Fibroblast of skin of back (primary cell): ENCODE results near the gene SKAP1.
"Not testable (repeated sequence)": the region's sequence is repeated elsewhere in the genome, so short reads cannot be mapped to it uniquely, and the experiment has no call there.

Source experiments
- DNase-seq: peaks from one replicate; pipeline ENCODE4 v3.0.0-alpha.2; 2013

The SKAP1 gene

DNA sequence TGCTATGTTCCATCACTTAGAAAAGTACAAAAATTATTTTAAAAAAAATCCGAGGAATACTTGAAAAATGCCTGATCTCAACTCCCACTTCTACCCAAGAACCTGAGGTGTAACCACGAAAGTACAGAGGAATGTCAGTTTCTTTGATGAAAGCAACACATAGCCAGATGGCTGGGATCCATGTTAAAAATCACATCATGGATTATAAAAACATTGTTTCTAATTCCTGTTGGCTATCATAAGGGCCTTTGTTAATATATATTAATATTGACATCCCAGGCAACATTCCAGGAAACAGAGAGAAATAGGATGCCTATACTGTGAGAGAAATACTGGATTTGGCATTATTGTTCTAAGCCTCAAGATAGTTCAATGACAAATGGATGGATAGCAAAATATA lies 115.3 kb downstream of the SKAP1 start:
- no peak for DNase-seq

DNA sequence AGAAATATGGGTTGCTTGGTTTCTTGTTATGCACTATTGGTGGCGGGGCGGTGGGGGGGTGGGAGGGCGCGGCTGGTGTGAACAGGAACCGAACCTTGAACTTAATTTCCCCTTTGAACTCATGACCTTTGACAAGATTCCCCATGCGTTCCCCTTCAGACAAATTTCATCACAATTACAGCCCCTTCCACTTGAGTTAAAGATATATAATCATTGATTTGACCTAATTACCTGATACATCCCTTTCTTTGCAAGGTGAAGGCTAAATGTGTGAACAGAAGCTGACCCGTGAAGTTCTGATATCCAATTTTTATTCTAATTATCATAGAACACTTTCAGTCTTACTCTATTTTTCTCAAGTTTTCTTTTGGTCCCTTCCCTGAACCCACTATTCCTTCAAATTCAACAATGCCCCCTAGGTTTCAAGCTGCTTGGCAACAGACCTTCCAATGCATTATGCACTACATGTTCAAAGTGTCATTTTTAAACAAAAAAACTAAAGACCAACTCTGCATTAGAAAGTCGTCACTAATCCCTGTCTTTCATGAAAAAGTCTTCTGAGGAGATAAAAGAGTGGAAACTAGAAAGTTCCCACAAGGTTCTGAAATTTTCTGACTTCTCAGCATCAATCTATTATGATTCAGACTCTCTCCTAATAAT lies 116.8 kb downstream of the SKAP1 start:
- no peak for DNase-seq

DNA sequence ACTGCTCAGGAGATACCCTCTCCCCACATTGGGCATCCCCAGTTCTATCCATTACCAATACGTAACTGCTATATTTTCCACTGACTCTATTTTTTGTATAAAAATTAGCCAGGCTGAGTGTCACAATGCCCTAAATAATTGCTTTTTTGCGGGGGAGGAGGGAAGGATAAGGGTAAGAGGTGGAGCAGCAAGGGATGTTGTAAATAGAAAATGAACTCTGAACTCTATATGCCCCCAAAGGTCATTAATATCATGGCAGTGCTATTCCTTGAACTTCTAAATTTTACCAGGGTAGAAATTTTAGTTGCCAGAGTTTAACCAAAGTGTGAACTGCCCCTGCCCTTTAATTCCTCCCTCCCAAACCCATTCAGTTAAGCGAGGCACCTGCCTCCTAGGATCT lies 118.7 kb downstream of the SKAP1 start:
- DNase-seq, result no peak

DNA sequence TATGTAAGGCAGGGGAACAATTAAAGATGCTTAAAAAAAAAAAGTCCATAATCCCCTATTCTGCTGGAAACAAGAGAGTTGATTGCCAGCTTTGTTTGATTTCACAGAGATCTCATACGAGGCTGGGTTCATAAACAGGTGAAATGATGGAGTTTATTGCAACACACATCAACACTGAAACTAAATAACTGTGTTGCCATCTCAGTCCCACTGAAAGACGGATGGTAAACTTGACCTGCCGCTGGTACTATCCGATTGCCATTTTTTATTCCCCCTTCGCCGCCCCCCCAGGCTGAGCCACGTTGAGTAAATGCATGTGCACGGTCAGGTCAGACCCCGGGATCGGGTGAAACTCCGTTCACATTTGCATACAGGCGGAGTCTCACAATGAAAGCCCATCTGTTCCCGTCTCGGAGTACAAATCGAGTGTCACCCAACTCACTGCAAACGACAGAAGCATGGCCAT lies 119.2 kb downstream of the SKAP1 start:
- DNase-seq, result no peak

DNA sequence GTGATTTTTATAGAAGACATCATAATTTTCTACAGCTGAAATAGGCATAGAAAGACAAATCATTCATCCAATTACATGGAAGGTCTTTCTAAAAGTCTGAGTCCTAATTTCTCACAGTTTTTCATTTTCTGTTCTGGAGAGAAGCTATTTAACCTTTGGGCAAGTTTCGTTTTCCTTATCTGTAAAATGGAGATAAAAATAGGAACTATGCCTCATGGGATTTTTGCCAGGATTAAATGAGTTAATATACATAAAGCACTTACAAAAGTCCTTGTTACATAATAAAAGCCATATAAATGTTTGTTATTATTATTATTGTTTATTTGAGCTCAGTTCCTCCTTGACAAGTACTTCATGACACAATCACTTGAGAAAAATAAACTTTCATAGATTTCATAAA lies 121.4 kb downstream of the SKAP1 start:
- DNase-seq, result no peak

DNA sequence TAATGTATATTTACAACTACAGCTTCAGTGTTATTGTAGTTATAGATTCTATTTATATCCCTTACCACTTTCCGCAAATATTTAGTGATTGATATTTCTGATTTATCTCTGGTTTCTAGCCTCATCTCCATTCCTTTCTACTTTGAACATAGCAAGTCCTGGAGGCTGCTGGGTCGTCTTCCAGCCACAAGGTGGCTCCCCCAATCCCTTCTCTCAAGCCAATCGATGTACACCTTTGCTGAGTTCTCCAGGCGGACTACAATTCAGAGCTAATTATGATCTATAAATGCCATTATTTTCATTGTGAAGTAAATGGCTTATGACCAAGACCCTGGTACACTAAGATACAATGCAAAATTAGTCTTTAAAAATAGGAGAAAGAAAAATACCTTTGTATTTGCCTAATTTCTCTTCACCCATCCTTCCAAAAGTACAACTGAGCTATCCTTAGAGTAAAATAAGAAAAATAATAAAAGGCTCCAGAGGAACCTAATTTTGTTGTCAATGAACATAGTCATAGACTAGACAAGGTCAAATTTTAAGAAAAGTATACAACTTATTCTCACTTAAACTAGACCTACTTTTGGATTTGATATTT lies 122.1 kb downstream of the SKAP1 start:
- peak; percentile 43 for DNase-seq

DNA sequence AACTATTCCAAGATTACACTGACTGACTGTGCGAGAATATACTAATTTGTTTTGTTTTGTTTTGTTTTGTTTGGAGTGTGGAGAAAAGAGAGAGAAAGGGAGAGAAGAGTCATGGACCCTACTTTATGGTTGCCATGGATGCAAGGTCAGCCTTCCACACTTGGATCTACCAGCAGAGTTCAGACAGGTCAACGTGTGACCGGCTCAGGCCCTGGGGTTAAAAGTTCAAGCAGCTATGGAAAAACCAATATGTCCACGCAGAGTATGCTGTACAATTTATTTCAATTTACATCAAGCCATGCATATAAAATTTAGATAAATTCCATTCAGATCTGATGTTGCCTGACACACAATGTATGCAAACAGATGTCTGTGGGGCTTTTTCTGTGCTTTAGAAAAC lies 122.8 kb downstream of the SKAP1 start:
- no peak for DNase-seq

DNA sequence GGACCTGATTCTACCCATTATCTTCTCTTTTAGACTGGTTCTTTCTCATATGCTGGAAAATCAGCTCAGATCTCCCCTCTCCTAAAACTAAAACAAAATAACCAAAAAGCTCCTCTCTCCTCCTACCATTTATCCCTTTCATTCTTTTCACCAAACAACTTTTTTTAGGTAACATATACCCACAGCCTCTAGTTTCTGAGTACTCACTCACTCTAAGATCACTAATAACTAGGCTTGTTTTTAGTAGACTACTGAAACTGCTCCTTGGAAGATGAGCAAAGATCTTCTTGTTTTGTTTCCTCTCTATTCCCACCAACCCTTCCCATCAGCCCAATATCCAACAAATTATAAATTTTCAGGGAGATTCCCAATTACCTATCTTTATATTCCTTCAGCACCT lies 129.0 kb downstream of the SKAP1 start:
- DNase-seq, result no peak

DNA sequence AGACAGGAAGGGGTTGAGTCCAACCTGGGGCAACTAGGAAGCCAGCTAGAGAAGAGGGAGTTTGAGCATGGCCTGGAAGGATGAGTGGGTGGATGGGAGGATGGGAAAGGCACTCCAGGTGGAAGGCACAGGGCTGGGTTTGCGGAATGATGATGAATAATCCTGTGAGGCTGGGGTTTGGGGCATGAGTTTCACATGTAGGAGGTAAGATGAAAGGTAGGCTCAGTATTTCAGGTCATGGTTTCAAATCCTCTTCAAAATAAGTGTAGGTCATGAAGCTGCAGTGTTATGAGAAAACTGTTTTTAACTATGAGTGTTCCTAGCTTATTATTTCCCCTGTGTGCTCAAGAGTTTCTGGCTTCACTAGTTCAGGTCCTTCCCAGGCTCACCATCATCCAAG lies 130.3 kb downstream of the SKAP1 start:
- no peak for DNase-seq

DNA sequence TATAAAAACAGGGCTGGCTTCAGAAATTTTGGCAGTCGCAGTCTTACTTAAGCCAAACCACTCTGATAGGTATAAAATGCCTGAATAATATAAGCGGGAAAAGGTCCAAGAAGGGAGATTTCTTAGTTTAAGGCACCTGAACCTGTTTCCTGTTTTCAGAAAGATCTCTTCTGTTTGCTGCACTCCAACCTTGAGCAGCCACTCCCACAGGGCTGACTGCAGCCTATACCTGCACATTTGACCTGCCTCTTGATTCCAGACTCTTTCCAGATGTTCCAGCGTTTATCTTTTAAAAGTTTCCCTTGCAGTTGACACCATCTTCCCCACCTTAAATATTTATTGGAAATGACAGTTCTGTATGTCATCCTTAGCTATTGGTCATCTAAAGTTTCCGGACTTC lies 132.2 kb downstream of the SKAP1 start:
- no peak for DNase-seq

DNA sequence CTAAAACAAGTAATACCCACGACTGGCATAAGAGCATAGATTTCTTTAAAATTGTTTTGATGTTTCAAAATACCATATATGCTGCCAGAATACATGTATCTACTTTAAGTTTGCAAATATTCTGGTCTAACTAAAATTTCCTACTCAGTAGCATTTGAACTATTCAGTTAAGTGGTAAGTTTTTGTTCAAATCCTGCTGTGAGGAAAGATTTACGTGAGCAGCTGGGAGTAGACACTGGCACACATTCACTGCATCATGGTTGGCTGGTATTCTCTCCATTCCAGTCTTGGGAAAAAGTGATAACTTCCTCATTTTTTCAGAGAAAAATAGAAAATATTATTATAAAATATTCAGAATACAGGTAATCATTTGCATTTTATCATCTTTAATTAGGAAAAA lies 133.6 kb downstream of the SKAP1 start:
- DNase-seq, result no peak

DNA sequence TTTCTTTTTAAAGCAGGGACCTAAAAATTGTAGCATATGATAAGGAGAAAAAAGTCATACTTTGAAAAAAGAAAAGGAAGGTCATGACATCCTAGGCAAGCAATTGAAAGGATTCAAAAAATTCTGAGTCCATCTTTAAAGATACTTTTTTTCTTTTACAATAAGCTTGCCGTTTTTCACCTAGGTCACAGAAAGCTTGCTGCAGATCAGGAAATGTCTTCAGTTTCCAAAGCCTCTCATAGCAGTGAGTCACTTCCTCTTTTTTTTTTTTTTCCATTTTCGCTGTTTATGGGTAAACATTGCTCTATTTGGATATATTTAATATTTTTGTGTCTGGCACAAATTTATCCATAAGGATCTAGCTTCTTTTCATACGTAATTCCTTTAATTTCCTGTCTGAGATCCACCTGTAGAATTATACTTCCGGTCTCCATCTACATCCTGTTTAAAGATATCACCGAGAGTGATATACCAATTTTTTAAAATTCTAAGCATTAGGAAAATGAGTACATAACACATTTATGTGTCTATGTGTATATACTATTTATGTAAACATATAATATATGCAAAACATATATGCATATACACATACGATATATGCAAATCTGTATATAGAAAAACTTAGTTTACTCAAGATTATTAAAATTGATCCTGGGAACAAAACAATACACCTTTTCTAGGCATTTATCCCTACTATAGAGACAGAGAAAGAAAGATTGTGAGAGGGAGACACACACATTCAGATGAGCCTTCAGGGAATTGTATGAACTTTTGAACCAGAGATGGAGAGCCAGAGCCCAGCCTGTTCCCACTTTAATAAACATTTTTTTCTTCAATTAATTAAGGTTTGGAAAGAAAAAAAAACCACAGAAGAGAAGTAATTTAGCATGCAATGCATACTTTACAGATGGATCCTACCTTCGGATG lies 134.4 kb downstream of the SKAP1 start:
- DNase-seq, result no peak

DNA sequence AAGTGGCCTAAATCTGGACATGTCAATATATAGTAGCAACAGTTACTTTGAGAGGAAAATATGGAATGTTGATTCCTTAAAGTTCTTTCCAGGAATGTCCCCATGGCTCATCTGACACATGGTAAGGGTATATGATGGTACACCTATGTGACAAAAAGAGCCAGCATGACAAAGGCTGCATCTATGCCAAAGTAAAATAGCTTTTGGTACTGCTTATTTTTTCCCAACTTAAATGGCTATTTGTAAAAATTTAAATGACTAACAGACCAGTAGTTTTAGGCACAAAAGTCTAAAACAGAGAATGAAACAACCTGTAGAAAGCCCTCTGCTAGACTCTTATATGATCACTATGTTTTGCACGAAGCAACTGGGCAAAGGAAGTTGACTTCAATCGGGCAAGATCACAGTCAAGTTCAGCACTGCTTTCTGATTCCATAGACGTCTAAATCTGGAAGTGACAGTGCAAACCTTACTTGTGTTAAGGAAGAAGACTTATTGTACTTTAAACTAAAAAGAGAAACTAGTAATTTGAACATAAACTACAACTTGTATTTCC lies 135.1 kb downstream of the SKAP1 start:
- no peak for DNase-seq

DNA sequence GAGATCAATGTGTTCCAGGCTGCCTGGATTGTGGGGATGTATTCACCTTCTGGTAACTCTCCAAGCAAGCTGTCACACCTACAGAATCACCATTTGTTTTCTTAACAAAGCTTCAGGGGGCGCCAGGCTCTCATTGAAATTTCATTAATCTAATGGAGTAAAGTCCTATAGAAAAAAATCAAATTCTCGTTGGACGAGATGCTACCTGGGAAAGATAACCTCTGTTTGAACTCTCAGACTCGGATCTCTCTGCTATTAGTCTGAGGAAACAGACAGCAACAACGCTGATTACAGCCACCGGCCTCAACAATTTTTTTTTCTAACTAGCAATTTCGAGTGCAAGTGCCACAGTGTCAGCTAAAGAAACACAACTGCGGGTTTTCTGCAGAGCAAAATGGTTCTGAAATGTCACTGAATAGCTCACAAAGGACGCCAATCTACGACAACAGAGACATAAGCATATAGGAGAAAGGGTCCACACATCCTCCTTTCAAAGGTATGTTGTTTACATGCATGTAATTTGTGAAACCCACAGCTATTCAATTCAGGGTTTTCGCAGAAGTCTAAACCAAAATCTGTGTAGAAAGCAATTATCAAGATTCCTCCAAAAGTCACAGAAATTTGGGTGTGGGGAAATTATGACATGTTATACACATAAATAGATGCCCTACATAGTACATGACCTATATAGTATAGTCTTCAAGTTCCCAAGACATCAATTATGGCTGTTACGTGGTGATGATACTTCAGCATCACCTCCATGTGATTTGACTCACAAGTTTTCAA lies 135.8 kb downstream of the SKAP1 start:
- DNase-seq, result no peak

DNA sequence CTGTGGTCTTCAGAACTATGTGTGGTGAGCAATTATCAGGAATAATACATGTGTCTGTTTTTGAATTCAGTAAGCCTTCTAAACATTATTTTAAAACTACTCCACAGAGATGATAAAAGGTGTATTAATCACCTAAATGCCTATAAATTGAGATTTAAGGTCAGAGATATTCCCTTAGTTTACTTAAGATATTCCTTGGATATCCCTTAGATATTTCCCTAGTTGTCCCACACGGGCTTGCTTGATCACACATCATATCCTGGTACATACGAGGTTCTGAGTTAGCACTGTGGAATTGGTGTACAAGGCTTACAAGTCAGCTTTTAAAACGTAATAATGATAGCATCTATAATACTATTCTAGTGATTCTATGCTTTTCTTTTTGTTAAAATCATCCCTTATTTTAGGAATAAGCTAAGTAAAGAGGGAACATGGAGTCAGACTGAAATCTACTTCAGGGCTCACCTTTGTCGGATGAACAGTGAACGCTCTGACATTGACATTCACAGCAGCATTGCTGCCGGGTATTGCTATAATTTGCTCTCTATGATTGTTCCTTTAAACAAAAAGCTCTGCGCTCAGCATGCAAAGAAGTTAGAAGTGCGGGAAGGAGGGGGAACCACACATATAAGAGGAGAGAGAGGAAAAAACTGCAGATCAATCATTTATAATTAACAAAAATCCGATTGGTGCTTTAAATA lies 136.5 kb downstream of the SKAP1 start:
- DNase-seq, result no peak

DNA sequence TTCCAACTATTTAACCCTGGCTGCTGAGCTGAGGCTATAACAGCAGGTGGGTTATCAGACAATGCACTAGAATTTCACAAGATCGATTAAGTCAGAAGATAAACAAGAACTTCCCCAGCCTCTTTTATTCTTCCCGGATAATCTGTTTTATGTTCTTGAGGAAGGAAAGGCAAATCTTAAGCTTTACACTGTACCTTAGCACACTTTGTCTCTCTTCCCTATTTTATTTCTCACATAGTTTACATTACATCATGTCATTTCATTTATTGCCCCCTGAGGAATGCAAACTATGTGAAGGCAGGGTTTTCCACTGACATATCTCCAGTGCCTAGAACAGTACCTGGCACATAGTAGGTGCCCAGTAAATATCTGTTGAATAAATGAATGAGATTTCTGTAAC lies 139.6 kb downstream of the SKAP1 start:
- DNase-seq, result no peak

DNA sequence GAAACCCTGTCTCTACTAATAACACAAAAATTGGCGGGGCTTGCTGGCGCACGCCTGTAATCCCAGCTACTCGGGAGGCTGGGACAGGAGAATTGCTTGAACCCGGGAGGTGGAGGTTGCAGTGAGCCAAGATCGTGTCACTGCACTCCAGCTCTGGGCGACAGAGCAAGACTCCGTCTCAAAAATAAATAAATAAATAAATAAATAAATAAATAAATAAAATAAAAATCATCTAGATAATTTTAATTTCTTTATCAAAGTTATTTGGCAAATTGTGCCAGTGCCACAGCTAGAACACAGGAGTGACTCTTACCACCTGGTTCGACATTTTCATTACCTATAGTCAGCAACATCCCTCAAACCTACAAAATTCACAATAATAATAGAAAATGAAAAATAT lies 143.1 kb downstream of the SKAP1 start:
- not testable (repeated sequence) for DNase-seq

DNA sequence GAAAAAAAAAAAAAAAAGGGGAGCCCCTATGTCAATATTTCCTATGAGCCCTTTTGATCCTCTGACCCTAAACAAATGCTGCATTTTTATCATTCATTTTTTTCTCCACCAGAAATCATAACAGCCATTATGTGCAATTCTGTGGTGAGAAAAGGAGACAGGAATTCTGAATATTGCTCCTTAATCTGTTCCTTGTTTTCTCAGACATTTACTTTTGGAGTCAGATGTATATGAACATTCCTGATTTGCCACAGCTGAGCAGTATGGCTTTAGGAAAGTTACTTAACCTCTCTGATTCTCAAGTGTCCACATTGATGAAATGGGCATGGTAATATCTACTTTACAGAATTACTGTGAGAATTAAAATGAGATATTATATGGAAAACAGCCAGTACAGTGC lies 144.4 kb downstream of the SKAP1 start:
- DNase-seq, result no peak

DNA sequence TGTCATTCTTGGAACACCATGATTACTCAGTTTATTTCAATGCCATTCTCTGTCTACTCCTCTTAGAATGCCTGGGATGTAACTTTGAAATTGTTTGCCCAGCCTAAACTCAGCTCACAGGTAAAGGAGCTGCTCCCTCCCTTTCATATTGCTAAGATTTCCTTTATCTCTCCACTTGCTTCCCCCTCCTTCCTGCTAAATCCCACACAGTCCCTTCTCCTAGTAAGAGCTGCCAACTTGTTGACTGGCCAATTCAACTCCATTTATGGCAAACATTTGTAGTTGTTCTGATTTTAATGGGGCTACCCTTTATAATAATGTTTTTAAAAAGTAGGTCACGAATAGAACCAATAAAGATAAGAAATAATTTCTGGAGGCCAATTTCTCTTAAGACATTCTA lies 146.1 kb downstream of the SKAP1 start:
- DNase-seq, result no peak

DNA sequence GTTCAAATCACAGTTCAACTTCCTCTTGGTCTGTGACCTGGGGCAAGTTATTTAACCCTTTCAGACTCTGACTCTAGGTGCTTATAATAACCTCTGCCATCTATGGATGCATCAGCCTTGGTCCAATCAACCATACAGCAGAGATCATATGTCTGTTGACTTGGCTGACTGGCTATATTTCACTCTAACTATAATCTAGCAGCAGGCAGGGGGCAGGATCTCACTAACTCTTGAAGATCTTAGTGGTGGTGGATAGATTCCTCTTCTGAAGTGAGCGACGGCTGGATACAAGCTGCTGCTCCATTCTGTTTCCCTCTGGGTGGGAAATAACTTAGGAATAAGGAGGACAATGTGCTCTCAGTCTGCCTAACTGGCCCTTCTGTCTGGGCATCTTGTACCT lies 146.6 kb downstream of the SKAP1 start:
- DNase-seq, result no peak

DNA sequence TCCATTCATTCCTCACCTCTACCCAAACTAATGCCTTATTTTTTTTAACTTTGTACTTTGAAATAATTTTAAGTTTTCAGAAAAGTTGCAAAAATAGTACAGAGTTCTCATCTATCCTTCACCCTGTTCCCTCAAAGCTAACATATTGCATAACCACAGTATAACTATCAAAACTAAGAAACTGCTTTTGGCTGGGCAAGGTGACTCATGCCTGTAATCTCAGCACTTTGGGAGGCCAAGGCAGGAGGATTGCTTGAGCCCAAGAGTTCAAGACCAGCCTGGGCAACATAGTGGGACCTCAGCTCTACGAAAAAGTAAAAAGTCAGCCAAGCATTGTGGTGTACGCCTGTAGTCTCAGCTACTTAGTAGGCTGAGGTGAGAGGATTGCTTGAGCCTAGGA lies 147.7 kb downstream of the SKAP1 start:
- no peak for DNase-seq
